Glutamatergic neuron (in vitro differentiated cells): ENCODE data around the gene GORAB. TPM values are rescaled to one million over a fixed set of nuclear protein-coding genes. Genes with fewer than 3 reads are reported as not detected.

Source experiments
- DNase-seq: peaks from one replicate; pipeline ENCODE4 v3.0.0; 2022
- H3K27ac Mint-ChIP-seq: one replicate; pipeline ENCODE4 v1.8.0; 2020; ENCODE audit warnings: mild to moderate bottlenecking, mixed read lengths, inconsistent platforms; ENCODE audit not compliant: unreplicated experiment
- H3K27me3 Mint-ChIP-seq: one replicate; pipeline ENCODE4 v1.8.0; 2020; ENCODE audit warnings: mild to moderate bottlenecking, moderate library complexity, mixed read lengths, inconsistent platforms; ENCODE audit not compliant: unreplicated experiment
- H3K36me3 Mint-ChIP-seq: one replicate; pipeline ENCODE4 v1.8.0; 2020; ENCODE audit warnings: mild to moderate bottlenecking, mixed read lengths, inconsistent platforms; ENCODE audit not compliant: unreplicated experiment
- H3K4me1 Mint-ChIP-seq: one replicate; pipeline ENCODE4 v1.8.0; 2020; ENCODE audit warnings: mild to moderate bottlenecking, low read depth, mixed read lengths, inconsistent platforms; ENCODE audit not compliant: unreplicated experiment
- H3K4me3 Mint-ChIP-seq: one replicate; pipeline ENCODE4 v1.8.0; 2020; ENCODE audit warnings: mild to moderate bottlenecking, mixed read lengths, inconsistent platforms; ENCODE audit not compliant: unreplicated experiment
- H3K9me3 Mint-ChIP-seq: one replicate; pipeline ENCODE4 v1.8.0; 2020; ENCODE audit warnings: mild to moderate bottlenecking, moderate library complexity, mixed read lengths, inconsistent platforms; ENCODE audit not compliant: unreplicated experiment
- CTCF ChIP-seq: fragments of 200-600 bp; sonication (generic); IDR thresholded peaks from one replicate; pipeline ENCODE4 v1.5.0; 2021; ENCODE audit not compliant: partially characterized antibody, unreplicated experiment
- total RNA-seq: library from RNA; stranded (reverse); fragmentation: NEBNext Ultra II Directional; extraction: Animal tissue kit (Norgen Biotek cat#: 25700); gene quantifications from one replicate; pipeline ENCODE4 v1.2.1, GENCODE V29; 2021; ENCODE audit not compliant: unreplicated experiment

GORAB gene
- total RNA-seq, 1 donor from 2014 or later, result 9.1 TPM

GRCh38 chr1:170545476-170545875 is 13.5 kb downstream of the GORAB start:
- no peaks in the 10 kb centered on the region for H3K9me3 Mint-ChIP-seq
- no peaks in the 10 kb centered on the region for H3K36me3 Mint-ChIP-seq
- no peaks in the 10 kb centered on the region for H3K4me1 Mint-ChIP-seq
- no peak for TF ChIP-seq CTCF
- H3K4me3 Mint-ChIP-seq, result no peak overlapping the region
- DNase-seq, result no peak
- H3K27ac Mint-ChIP-seq, result no peak overlapping the region
- no peaks in the 10 kb centered on the region for H3K27me3 Mint-ChIP-seq

GRCh38 chr1:170547255-170547654 is 15.3 kb downstream of the GORAB start:
- no peak for DNase-seq
- Mint-ChIP-seq H3K27me3 (no peaks in the 10 kb centered on the region), H3K4me3 (no peak overlapping the region), H3K36me3 (no peaks in the 10 kb centered on the region), H3K9me3 (no peaks in the 10 kb centered on the region), H3K4me1 (no peaks in the 10 kb centered on the region), H3K27ac (no peak overlapping the region)
- no peak for TF ChIP-seq CTCF

GRCh38 chr1:170548497-170548896 is 16.5 kb downstream of the GORAB start:
- Mint-ChIP-seq H3K27ac (no peak overlapping the region), H3K4me1 (no peaks in the 10 kb centered on the region), H3K4me3 (no peak overlapping the region), H3K27me3 (no peaks in the 10 kb centered on the region), H3K9me3 (no peaks in the 10 kb centered on the region), H3K36me3 (no peaks in the 10 kb centered on the region)
- no peak for DNase-seq
- TF ChIP-seq CTCF, result no peak

- H3K9me3 Mint-ChIP-seq, result peaks cover 2% of the 10 kb centered on the region
- no peak overlapping the region for H3K4me3 Mint-ChIP-seq
- no peak overlapping the region for H3K27ac Mint-ChIP-seq
- no peak for TF ChIP-seq CTCF
- no peaks in the 10 kb centered on the region for H3K27me3 Mint-ChIP-seq
- no peaks in the 10 kb centered on the region for H3K4me1 Mint-ChIP-seq
- DNase-seq, result no peak
- H3K36me3 Mint-ChIP-seq, result no peaks in the 10 kb centered on the region
Observed at GRCh38 chr1:170555370-170555769, 23.4 kb downstream of the GORAB start.

GRCh38 chr1:170556917-170557316 is 25.0 kb downstream of the GORAB start:
- TF ChIP-seq CTCF, result no peak
- Mint-ChIP-seq H3K4me1 (no peaks in the 10 kb centered on the region), H3K27ac (no peak overlapping the region)

More at GRCh38 chr1:170556917-170557316, 25.0 kb downstream of the GORAB start:
- Mint-ChIP-seq H3K36me3 (no peaks in the 10 kb centered on the region), H3K27me3 (no peaks in the 10 kb centered on the region), H3K4me3 (no peak overlapping the region), H3K9me3 (peaks cover 2% of the 10 kb centered on the region)
- DNase-seq, result no peak
